ENCODE measurements around the gene SEMA5A.

DNA sequence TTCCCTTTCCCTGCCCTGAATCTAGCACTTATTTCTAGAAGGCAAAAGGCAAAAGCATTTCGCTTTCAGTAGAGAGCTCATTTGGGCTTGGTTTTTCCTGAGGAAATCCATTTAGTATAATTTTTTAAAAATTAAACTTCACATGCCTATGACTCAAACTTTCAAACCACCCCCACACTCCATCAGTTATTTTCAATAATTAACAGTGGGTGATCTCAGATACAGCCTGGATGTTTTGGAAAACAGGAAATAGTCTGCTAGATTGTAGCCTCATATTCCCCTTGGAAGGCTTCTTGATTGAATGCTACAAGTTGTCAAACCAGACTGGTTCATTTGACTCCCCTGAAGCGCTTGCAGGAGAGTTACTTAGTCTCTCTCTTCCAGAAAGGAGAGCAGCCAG lies 40.6 kb downstream of the SEMA5A start:
- no peak for TF ChIP-seq CTCF (IDR thresholded peaks at IDR 0.05)
- no peak for TF ChIP-seq EZH2 (IDR thresholded peaks at IDR 0.05)
- no peak for TF ChIP-seq EZH2phosphoT487 (IDR thresholded peaks at IDR 0.05)
